Right renal cortex interstitium (tissue), 3 donors: Measurements from ENCODE around the gene CDC42EP4. TPM values are rescaled to one million over a fixed set of nuclear protein-coding genes. Genes with fewer than 3 reads are reported as not detected.
"Not testable (repeated sequence)": the region's sequence is repeated elsewhere in the genome, so short reads cannot be mapped to it uniquely, and the experiment has no call there.

Experiments
- DNase-seq, 3 donors: peaks; one replicate each; pipeline ENCODE4 v3.0.0-alpha.2; 2013; ENCODE audit warnings: low read depth in 3 of 3, low spot score in 2 of 3
- polyA plus RNA-seq, 3 donors: library from polyadenylated mRNA; unstranded; fragments of 120-200 nt; gene quantifications; one replicate each; pipeline ENCODE4 v1.2.1, GENCODE V29; 2013; ENCODE audit not compliant: insufficient read length in 3 of 3

CDC42EP4 gene
- polyA plus RNA-seq, 3 donors: 41.5 to 45.8 (median 42.4) TPM

DNA sequence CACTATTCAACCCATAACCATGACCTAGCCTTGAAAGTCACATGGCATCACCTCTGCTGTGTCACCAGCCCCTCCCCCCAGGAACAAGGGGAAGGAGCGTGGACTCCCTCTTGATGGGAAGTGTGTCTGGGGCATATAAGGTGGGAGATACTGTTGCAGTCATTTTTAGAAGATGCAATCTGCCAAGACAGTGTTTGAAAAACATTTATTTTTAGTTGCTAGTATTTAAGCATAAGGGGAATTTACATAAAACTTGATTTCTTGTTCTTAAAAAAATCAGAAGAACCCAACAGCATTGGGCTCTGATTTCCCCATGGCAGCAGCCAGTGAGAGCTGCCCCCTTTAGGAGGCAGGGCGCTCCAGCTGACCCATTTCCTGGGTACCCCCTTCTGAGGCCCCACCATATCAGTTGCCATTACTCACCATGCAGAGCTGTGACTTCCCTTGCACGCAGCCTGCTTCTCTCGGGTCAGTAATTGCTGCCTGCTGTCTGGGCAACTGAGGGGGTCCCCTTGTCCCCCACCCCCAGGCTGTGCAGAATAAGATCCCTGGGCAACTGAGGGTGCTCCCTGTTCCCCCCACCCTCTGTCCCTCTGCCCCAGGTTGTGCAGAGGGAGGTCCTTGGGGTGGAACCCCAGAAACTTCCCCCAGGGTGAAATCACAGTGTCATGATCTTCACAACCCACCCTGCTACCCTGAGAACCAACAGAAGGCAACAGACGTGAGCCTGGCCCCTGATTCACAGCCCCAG lies 11.8 kb upstream of the CDC42EP4 start:
- no peak for DNase-seq

DNA sequence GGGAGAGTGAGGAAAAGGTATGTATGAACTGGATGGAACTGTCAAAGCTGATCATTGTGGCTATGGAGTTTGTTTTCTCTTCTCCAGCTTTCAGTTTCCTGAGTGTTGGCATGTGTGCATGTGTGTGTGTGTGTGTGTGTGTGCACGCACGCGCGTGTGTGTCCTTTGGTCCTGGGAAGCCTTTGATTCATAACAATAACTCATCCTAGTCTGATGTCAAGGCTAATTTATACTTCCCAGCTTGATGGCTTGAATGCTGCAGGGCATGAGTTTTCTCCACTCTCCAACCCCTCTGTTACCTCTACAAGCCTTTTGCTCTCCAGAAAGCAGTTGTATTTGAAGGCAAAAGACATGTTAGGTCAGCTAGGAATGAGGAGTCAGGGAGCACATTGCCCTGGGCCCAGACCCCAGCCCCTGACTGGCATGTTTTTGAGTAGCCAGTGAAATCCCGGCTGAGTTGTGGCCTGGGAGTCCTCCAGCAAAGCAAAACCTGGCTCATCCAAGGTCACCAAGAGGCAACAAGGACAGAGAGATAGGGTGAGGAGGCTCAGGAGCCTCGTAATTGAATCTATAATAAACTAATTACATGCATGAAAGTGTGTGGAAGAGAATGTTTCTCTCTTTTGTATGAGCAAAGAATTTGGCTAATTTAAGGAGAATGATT lies 8.9 kb upstream of the CDC42EP4 start:
- DNase-seq: no peak

DNA sequence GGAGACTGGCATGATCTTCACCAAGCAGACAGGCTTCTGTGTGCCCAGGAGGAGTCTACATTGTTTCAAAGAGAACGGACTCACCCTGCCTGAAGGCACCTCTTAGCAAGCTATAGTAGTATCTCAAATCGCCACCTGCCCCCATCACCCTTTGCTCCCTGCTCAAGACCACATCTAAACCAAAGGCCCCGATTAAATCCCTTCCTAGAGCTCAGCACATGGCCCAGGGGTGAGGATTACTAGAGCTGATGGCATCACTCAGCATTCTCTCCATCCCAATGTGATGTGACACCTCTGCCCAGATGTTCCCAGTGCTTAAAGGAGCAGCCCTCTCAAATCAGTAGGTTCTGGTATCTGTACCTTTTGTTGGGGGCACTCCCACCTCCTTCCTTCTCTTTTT lies 8.0 kb upstream of the CDC42EP4 start:
- DNase-seq: no peak

DNA sequence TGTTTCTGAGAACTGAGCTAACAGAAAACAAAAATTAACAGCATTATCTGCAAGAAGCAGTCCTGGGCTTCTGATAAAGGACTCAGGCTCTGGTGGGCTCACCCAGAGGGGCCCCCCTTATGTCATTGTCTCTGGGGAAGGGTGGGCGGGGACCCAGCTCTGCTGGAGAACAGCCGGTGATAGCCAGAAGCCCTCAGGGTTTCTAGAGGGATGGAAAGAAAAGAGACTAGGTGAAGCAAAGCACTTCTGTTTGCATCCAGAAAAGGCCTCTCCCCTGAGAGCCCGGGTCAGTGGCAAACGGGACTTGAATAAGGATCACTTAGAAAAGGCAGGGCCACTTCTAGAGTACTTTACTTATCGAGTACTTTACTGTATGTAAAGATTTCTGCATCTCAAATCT lies 7.0 kb upstream of the CDC42EP4 start:
- no peak for DNase-seq

DNA sequence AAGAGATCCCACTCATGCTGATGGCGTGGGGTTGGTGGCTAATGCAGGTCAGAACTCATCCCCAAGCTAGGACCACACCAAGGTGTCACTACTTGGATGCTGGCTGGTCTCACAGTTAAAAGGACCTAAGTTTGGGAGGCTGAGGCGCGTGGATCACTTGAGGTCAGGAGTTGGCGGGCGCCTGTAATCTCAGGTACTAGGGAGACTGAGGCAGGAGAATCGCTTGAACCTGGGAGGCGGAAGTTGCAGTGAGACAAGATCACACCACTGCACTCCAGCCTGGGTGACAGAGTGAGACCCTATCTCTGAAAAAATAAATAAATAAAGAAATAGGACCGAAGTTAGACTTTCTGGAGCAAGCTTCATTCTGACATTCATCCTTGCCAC lies 6.6 kb upstream of the CDC42EP4 start:
- DNase-seq: no peak

DNA sequence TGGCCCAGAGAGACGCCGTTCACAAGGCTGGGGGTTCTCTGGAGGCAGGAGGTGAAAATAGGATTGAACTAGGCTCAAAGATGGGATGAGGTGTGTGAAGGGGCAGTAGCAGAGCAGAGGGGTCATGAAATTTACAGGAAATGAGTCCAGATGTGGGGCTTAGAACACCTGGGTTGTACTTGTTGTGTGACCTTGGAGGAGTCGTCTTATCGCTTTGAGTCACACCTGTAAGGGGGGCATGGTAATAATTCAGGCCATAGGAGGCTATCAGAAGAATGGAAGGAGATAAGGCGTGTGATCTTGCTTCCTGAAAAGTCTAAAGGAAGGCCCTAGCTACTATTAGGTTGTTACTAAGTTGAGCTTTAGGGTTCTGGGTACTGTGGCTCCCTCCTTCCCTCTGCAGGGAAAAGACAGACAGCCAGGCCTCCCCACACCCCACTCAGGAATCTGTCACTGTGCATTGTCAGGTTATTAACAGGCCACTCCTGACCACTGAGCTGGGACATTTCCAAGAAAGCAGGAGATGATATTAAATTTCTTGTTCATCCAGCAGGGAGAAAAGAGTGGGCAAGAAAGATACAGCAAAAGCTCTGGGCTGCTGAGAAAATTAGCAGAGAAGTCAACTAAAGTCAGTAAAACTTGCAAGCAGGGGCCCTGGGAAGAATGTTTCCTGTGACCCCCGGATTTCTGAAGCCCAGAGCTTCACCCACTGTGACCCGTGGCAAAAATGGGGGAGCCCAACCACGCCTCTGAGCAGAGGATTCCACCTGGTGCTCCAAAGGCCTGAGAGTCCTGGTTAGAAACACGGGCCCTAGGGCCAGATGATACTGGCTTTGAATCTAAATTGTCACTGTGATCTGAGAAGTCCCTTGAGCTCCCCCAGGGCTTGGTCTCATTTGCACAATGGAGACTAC lies 6.0 kb upstream of the CDC42EP4 start:
- DNase-seq: no peak

DNA sequence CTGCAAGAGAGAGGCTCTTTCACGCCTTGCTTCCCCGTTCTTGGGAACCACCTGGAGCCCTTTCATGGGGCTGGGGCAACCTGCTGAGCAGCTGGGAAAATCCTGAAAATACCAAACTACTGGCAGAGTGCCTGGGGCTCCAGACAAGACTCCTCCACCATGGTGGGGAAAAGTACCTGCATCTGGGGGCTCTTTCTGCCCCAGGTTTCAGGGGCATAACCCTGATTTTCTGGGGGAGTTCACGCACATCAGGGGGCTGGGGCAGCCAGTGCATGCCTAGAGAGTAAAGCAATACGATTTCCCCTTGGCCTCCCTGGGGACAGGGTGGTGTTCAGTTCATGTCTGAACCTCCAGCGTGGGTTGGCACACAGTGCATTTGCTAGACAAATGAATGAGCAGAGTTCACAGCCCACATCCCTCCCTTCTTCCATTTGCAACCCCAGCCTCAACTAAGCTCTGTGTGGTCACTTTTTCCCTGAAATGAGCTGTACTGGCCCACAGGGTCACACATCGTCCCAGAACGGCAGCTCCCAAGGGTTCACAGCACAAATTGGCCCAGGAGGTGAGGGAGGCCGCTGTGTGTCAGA lies 5.2 kb upstream of the CDC42EP4 start:
- no peak for DNase-seq

DNA sequence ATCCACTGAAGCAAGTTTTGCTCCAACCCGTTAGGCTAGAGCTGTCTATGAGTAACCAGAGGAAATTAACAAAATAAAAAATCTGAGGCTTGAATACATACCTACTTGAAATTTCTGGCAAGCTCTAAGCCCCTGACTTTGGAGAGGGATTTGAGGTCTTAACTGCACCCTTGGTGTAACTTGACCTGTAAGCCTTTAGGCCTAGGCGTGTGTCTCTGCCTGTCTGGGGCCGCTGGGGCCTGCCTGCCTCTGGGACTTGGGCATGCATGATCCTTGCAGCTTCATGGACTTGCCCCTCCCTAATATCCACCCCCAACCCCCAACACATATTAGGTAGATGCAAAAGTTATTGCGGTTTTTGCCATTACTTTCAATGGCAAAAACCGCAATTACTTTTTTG lies 3.7 kb upstream of the CDC42EP4 start:
- no peak for DNase-seq

DNA sequence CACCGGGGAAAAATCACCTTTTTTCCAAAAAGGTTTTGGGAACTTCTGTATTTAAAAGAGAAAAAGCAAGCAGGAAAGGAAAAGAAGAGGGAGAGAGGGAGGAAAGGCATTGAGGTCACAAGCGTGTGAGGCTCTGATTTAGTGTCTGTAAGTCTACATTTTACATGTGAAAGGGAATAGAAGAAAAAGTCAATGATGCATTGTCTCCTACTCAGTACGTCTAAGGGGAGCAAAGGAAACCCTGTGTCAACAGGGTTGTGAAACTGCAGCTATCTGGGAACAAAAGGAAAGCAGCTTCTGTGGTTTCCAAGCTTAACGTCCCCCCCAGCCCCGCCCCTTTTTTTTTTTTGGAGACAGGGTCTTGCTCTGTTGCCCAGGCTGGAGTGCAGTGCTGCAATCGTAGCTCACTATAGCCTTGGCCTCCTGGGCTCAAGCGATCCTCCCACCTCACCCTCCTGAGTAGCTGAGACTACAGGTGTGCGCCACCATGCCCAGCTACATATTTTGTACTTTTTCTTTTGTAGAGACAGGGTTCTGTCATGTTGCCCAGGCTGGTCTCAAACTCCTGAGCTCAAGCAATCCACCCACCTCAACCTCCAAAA lies 1.8 kb upstream of the CDC42EP4 start:
- no peak for DNase-seq

DNA sequence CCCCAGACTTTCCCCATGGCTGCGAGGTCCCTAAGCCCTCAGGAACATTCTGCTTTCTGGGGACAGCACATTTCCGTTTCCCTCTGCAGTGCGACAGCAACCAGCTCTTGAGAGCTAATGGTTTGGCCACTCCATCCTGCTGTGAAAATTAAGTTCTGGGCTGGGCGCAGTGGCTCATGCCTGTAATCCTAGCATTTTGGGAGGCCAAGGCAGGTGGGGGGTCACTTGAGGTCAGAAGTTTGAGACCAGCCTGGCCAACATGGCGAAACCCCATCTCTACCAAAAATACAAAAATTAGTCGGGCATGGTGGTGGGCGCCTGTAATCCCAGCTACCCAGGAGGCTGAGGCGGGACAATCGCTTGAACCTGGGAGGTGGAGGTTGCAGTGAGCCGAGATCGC lies 1.1 kb upstream of the CDC42EP4 start:
- not testable (repeated sequence) for DNase-seq

DNA sequence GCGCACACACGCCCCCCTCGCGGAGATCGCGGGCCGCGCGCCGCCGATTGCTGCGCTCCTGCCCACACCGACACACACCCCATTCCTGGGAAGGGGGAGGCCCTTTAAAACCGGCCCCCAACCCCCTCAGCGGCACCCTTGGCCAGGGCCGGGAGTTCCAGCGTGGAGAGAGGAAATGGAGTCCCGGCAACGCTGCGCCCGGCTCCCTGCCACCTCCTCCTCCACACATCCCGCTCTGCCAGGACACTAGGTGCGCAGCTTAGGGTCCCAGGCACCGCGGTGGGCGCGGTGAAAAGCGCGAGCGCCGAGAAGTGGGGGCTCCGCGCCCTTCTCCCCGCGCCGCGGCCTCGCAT lies 397 bp downstream of the CDC42EP4 start:
- no peak for DNase-seq

DNA sequence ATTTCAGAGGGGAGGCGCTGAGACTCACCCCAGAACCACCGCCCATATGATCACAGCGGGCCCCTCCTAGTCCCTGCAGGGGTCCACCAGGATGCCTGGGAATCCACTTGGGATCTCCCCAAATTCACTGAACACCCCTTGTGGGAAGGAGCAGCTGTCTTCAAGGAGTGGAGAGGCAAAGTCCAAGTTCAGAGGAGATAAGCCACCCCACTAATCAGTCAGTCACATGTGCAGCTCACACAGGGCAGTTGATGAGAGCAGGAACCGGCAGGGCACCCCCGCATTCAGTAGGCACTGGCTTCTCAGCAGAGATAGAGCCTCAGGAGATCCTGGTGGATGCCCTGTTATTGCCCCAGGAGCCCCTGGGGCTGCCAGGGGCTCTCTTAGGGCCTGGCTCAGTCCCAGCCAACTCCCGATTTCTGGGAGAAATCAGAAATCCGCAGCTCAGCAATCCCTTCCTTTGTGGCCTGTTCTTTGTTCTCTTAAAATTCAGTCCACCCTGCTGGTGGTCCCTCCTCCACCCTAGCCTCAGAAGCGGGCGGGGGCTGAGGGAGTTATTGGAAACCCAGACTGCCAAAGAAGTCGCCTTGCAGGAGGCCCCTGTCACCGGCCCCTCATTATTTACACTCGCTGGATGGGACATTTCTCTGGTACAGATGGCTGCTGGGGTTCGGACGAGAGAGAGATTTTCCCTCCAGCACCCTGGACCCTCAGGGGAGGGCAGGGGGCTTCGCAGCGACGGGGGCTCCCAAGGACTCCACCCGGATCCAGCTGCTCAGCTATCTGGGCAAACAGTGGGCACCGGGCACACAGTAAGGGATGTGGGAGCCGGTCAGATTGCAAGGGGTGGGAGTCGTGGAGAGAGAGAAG lies 1.8 kb downstream of the CDC42EP4 start:
- no peak for DNase-seq

DNA sequence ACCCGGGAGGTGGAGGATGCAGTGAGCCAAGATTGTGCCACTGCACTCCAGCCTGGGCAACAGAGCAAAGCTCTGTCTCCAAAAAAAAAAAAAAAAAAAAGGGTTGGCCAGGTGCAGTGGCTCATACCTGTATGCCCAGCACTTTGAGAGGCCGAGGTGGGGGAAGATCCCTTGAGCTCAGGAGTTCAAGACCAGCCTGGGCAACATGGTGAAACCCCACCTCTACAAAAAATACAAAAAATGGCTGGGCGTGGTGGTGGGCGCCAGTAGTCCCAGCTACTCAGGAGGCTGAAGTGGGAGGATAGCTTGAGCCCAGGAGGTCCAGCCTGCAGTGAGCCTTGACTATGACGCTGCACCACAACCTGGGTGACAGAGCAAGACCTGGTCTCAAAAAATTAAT lies 2.8 kb downstream of the CDC42EP4 start:
- not testable (repeated sequence) for DNase-seq

DNA sequence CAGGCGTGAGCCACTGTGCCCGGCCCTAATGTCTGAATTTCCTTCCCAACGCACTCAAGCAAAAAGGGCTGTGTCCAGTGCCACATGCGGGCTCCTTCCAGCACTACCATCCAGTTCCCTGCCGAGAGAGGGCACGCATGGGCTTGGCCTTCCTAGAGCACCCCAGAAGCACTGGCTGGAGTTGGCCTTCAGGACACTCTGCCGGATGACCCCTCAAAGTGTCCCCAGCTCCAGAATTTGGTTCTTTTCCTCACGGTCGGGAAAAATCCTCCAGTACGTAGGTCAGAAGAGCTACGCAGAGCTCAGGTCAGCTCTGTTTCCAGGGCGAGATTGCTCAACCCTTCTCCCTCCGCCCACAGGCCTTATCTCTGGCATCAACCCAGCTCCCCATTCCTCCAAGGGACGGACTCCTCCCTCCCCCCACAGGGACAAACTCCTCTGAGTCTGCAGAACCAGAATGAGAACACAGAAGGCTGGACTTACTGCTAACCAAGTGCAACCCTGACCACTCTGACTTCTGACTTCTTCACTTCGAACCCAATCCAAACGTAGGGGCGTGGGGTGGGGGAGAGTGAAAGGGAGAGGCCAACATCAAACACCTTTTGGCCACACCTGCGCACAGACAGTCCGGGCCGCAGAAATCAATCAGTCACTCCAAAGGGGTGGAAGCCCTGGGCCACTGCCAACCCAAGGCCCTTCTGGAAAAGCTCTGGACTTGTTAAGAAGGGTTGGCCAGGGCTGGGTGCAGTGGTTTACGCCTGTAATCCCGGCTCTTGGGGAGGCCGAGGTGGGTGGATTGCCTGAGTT lies 3.6 kb downstream of the CDC42EP4 start:
- no peak for DNase-seq

DNA sequence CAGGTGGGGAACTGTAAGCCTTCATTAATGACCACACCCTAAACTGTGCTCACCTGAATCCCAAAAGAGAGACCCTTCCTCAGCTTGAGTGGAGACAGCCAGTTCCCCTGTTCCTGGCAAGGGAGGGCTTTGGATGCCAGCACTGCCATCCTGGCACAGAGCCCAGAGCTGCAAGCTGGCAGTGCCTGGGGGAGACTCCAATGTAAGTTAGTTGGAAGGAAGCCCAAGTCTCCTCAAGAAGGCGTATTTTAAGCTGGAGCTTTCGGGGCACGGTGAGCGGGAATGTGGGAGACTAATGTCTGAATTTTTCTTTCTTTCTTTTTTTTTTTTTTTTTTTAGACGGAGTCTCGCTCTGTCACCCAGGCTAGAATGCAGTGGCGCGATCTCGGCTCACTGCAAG lies 4.7 kb downstream of the CDC42EP4 start:
- DNase-seq: no peak

DNA sequence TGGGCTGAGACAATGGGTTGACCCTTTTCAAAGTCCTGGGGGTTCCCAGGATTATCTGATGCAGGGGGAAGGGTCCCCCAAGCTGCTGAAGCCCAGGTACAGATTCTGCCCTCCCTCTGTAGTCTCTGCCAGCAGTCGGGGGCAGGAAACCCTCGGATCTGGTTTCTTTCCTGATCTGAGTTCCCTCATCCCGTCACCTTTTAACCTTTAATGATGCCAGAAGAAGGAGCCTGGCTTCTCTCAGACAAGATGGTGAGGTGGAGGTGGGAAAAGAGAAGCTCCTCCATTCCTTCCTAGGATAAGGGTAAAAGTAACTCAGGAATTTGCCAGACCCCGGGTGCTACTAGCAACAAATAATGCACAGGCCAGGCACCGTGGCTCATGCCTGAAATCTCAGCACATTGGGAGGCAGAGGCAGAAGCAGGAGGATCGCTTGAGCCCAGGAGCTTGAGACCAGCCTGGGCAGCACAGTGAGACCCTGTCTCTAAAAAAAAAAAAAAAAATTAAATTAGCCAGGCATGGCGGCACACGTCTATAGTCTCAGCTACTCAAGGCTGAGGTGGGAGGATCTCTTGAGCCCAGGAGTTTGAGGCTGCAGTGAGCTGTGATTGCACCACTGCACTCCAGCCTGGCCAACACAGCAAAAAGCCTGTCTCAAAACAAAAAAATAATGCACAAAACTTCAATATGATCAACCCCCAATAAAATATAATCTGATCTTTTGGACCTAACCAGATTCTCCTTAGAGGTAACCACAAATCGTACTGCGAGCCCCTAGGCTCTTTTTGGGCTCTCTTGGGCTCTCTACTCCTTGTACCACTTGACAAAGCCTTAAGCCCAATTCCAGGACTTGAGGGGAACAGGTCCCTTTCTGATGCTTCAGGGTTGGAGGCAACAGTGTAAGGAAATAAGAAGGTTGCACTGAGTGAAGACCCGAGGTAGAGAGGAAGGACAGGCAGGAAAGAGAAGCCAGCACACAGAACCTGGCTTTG lies 5.7 kb downstream of the CDC42EP4 start:
- no peak for DNase-seq

DNA sequence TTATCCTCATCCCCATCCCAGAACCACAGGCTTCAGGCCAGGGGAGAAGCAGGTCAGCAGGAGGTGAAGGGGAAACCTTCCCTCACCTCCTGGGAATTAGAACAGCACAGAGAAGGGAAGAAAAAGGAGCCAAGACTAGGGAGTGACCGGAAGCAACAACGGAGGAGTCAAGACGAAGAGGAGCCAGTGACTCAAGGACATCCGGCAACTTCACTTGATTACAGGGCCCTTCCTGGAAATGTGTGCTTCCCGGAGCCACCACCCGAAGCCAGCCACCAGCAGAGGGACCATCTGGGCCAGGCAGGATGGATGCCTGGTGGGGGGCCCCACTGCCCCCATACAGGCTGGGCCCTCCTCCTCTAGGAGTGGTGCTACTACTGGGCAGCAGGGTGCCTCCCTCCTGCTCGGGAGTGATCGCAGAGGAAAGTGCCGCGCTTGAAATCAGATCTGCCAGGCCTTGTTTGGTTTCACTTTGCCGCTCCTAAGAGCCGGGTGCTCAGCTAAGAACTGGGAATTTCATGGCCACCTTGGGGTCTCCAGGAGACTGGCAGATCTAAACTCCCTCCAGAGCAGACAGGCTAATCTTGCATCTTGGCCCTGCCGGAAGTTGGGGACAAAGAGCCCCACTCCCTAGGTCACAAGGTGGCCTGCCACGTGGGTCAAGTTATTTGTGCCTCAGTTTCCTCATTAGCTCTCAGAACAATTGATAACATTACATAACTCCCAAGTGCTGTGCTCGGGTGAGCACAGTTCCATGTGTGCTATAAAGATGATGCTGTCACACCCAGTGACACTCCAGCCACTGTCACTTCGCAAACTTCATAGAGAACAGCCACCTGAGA lies 6.6 kb downstream of the CDC42EP4 start:
- DNase-seq: no peak
